PFSK-1 (cell line): ENCODE results near the gene SETX.

Experiments
- FOXP2 ChIP-seq: optimal IDR thresholded peaks from 2 replicates; pipeline ENCODE3; 2011; ENCODE audit warnings: borderline replicate concordance, control low read depth, inconsistent platforms; ENCODE audit not compliant: insufficient read depth; ENCODE audit errors: extremely low read length, extremely low read depth
- POLR2AphosphoS5 ChIP-seq: IDR thresholded peaks from 2 replicates; pipeline ENCODE4 v1.6.1; 2012; ENCODE audit warnings: low read depth, mild to moderate bottlenecking, control low read depth, low read length, moderate library complexity
- SIN3A ChIP-seq: IDR thresholded peaks from 2 replicates; pipeline ENCODE4 v1.6.1; 2012; ENCODE audit warnings: mild to moderate bottlenecking, low read length, moderate library complexity, borderline replicate concordance; ENCODE audit not compliant: insufficient read depth
- TAF1 ChIP-seq: IDR thresholded peaks from 2 replicates; pipeline ENCODE4 v1.6.1; 2012; ENCODE audit warnings: low read length, control low read depth, borderline replicate concordance; ENCODE audit not compliant: insufficient read depth
- TF ChIP-seq, protein P1 (sequence below), 2 experiments: IDR thresholded peaks; 2 replicates each; pipeline versions ENCODE4 v1.6.1 to v1.8.0; 2011 to 2012; ENCODE audit warnings: low read depth in 2 of 2, low read length in 2 of 2, control low read depth in 1 of 2, inconsistent platforms in 1 of 2, mild to moderate bottlenecking in 1 of 2, moderate library complexity in 1 of 2; ENCODE audit not compliant: insufficient read depth in 1 of 2

SETX gene

DNA sequence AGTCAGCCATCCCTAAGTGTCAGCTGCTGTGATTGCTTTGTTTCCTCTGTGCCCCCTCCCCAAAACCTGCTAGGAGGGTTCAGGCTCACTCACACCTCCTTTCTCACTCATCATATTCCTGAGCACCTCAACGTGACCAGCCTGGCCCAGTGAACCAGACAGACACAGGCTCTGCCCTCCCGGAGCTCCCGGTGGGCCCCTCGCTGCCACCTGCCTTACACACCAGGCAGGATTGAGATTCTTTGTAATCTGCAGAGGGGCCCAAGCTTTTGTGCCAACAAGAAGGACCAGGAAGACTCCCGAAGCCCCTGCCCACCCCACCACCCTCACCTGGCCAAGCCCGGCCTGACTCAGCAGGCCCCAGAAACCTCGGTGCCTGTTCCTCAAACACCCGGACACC is 105.1 kb downstream of the SETX start:
- TF ChIP-seq POLR2AphosphoS5 (no peak), TAF1 (no peak), FOXP2 (no peak), SIN3A (no peak)
- TF ChIP-seq, protein P1, sequence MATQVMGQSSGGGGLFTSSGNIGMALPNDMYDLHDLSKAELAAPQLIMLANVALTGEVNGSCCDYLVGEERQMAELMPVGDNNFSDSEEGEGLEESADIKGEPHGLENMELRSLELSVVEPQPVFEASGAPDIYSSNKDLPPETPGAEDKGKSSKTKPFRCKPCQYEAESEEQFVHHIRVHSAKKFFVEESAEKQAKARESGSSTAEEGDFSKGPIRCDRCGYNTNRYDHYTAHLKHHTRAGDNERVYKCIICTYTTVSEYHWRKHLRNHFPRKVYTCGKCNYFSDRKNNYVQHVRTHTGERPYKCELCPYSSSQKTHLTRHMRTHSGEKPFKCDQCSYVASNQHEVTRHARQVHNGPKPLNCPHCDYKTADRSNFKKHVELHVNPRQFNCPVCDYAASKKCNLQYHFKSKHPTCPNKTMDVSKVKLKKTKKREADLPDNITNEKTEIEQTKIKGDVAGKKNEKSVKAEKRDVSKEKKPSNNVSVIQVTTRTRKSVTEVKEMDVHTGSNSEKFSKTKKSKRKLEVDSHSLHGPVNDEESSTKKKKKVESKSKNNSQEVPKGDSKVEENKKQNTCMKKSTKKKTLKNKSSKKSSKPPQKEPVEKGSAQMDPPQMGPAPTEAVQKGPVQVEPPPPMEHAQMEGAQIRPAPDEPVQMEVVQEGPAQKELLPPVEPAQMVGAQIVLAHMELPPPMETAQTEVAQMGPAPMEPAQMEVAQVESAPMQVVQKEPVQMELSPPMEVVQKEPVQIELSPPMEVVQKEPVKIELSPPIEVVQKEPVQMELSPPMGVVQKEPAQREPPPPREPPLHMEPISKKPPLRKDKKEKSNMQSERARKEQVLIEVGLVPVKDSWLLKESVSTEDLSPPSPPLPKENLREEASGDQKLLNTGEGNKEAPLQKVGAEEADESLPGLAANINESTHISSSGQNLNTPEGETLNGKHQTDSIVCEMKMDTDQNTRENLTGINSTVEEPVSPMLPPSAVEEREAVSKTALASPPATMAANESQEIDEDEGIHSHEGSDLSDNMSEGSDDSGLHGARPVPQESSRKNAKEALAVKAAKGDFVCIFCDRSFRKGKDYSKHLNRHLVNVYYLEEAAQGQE (IDR thresholded peaks at IDR 0.05; ENCODE audit: insufficient read depth in 1 of 2, low read depth in 2 of 2, low read length in 2 of 2), result no peak

DNA sequence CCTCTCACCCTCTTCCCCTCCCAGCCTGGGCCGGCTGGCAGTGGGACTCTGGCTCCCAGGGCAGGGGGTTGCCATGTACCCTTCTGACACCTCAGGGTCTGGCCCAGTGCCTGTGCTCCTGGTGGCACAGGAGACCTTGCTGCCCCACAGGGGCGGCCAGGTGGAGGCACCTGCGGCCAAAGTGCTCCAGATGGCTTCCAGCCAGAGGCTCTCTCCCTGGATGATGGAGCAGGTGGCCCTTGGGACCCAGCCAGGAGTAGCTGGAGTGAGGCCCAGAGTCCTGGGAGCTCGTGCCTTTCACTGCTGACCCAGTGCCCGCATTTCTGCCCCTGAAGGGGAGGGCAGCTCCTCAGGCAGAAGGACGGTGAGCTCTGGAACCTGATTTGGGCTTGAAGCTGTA is 105.7 kb downstream of the SETX start:
- TF ChIP-seq SIN3A, result no peak
- TF ChIP-seq TAF1, result no peak
- TF ChIP-seq POLR2AphosphoS5, result no peak
- no peak for TF ChIP-seq FOXP2

DNA sequence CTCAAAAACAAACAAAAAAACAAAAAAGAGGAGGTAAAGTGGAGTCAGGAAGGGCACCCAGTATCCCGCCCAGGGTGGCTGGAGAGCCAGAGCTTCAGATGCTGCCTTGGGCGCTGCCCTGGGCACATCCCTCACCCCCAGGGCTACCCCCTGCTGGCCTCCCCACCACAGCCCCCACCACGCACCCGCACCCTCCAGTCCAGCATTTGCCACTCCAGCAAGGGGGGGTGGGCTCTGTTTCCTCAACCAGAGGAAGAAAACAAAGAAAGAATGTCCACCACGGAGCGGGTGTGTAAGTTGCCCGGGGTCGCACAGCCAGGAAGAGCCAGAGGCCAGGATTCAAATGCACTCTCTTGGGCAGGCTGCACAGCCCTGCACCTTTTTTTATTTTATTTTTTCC is 106.8 kb downstream of the SETX start:
- TF ChIP-seq, protein P1 (IDR thresholded peaks at IDR 0.05; ENCODE audit: insufficient read depth in 1 of 2, low read depth in 2 of 2, low read length in 2 of 2), result no peak
- TF ChIP-seq TAF1, result no peak
- no peak for TF ChIP-seq FOXP2
- TF ChIP-seq POLR2AphosphoS5, result no peak
- TF ChIP-seq SIN3A, result no peak

DNA sequence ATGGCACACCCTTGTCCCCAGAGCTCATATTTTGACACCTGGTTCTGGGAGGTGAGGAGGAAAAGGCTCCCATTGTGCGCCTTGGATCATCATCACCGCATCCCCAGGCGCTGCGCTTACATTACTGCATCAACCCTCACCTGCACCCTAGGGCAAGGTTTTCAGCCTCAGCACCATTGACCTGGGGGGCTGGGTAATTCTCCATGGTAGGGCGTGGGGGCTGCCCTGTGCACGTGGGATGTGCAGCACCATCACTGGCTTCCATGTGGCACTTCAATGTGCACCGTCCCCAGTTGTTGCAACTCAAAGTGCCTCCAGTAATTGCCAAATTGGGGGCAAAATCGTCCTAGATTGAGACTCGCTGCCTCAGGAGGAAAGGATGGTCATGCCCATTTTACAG is 109.3 kb downstream of the SETX start:
- TF ChIP-seq, protein P1 (IDR thresholded peaks at IDR 0.05; ENCODE audit: insufficient read depth in 1 of 2, low read depth in 2 of 2, low read length in 2 of 2), result no peak
- no peak for TF ChIP-seq SIN3A

DNA sequence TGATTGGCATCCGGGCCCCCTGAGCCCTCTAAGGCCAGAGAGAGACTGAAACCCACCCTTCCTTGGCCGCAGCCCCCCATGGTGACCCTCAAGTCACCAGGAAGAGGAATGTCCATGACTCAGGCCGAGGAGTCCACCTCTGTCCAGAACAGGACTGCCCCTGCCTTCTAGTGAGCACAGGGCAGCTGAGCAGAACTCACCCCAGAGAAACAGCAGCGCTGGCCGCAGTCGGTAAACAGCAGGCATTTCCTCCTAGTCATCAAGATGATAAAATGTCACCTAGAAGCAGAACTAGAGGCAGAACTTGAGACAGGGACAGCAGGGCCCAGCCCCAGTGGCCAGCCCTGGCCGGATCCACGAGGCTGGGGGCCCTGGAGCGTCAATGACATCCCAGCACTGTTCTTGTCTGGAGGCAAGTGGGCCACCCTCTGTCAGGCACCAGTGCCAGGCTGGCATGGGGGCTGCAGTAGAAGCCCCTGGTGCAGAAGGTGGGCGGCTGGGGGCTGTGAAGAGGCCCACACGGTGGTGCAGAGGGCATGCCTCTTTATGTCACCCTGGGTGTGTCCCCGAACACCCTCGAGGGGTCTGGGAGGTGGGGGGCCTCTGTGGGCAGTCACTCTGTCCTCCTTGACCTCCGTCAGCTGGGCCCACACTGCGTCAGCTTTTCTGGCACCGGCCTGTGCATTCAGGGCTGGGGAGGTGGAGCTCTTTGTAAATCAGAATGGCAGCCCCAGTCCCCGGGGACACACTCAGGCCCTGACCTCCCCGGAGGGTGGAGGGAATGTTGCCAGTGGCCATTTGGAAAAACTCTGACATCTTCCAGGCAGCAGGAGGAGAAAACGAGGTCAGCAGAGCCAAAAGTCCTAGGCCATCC is 110.0 kb downstream of the SETX start:
- TF ChIP-seq FOXP2 (no peak), POLR2AphosphoS5 (no peak)

DNA sequence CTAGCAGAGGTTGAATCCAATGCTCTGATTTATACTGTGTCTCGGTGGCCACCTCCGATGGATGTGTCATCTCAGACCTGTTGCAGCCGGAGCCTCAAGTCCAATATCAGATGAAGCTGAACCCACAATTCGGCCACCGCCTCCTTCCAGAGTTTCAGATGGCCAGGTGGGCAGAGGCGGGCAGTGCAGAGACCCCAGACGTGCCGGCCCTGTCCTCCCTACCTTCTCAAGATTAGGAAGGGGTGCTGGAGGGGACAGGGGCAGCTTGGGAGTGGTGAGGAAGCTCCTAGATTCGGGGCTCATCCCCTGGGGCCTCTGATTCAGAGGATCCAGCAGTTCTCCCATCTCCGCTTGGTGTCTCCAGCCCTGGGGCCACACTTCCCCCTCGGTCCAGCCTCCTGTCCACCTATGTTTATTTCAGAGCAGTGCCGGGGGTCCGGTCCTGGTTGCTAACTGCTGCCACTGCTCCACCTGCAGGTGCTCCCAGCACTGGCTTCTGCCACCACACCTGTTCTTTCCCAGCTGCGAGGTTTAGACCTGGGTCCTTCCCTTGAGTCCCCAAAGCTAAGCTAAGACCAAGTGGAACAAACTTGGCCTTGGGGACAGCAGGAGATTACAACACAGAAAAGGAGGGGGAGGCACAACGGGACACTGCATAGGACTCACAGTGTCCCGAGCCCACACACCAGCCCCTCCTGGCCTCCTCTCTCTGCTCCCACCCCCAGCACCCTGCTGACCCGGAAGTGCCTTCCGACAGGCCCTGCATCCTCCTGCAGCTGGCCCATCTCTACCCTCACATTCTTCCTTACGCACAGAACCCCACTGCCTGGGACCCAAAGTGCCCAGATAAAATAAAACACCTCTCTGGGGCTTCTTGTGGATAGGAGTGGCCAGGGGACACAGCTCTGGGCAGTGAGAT is 111.4 kb downstream of the SETX start:
- TF ChIP-seq POLR2AphosphoS5 (no peak), TAF1 (no peak), FOXP2 (no peak), SIN3A (no peak)
- TF ChIP-seq, protein P1 (IDR thresholded peaks at IDR 0.05; ENCODE audit: insufficient read depth in 1 of 2, low read depth in 2 of 2, low read length in 2 of 2), result no peak
